ENCODE measurements around the gene ELMO1. TPM values are rescaled to one million over a fixed set of nuclear protein-coding genes. Genes with fewer than 3 reads are reported as not detected.

The ELMO1 gene
- total and polyA plus RNA-seq, 2 experiments from 2014 or later, result 6.5 to 24.9 TPM

DNA sequence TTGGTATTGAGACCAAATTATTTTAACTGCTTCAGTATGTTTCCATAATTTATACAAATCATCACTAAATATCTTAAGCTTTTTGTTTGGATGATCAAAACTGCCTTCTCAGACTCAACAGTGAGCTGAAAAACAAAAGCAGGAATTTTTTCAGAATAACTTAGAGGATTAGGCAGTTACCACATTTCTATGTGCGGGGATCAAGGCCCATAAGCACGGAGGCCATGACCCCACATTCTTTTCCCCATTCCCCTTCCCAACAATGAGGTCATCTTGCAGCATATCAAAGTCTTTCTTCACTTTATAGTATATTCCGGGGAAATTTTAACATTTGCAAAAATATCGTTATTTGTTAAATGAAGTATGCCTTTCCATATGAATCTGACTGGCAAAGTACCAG, 125.8 kb downstream of the ELMO1 start:
- TF ChIP-seq ZNF331 (CRISPR knock-in tag; IDR thresholded peaks at IDR 0.05; ENCODE audit: low read depth), result no peak
- TF ChIP-seq STAT1 (IDR thresholded peaks at IDR 0.05; ENCODE audit: unreplicated experiment), result no peak
- TF ChIP-seq JUNB (IDR thresholded peaks at IDR 0.05; ENCODE audit: unreplicated experiment), result no peak
- TF ChIP-seq EZH2 (IDR thresholded peaks at IDR 0.05; ENCODE audit: low read depth, unreplicated experiment), result no peak
- TF ChIP-seq POLR2AphosphoS5 (IDR thresholded peaks at IDR 0.05; ENCODE audit: low read depth), result no peak
- TF ChIP-seq, protein P1, sequence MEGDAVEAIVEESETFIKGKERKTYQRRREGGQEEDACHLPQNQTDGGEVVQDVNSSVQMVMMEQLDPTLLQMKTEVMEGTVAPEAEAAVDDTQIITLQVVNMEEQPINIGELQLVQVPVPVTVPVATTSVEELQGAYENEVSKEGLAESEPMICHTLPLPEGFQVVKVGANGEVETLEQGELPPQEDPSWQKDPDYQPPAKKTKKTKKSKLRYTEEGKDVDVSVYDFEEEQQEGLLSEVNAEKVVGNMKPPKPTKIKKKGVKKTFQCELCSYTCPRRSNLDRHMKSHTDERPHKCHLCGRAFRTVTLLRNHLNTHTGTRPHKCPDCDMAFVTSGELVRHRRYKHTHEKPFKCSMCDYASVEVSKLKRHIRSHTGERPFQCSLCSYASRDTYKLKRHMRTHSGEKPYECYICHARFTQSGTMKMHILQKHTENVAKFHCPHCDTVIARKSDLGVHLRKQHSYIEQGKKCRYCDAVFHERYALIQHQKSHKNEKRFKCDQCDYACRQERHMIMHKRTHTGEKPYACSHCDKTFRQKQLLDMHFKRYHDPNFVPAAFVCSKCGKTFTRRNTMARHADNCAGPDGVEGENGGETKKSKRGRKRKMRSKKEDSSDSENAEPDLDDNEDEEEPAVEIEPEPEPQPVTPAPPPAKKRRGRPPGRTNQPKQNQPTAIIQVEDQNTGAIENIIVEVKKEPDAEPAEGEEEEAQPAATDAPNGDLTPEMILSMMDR (conservative IDR thresholded peaks at IDR 0.05; ENCODE audit: low read depth in 2 of 2), result no peak
- no peak for TF ChIP-seq CREB1 (CRISPR knock-in tag; IDR thresholded peaks at IDR 0.05; ENCODE audit: low read depth)
- TF ChIP-seq, protein P2, sequence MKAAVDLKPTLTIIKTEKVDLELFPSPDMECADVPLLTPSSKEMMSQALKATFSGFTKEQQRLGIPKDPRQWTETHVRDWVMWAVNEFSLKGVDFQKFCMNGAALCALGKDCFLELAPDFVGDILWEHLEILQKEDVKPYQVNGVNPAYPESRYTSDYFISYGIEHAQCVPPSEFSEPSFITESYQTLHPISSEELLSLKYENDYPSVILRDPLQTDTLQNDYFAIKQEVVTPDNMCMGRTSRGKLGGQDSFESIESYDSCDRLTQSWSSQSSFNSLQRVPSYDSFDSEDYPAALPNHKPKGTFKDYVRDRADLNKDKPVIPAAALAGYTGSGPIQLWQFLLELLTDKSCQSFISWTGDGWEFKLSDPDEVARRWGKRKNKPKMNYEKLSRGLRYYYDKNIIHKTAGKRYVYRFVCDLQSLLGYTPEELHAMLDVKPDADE (IDR thresholded peaks at IDR 0.05), result no peak
- no peak for TF ChIP-seq EZH2phosphoT487 (IDR thresholded peaks at IDR 0.05; ENCODE audit: unreplicated experiment)
- no peak for TF ChIP-seq ZNF114 (CRISPR knock-in tag; IDR thresholded peaks at IDR 0.05)
- no peak for TF ChIP-seq NANOG (IDR thresholded peaks at IDR 0.05; ENCODE audit: borderline replicate concordance)
- TF ChIP-seq, protein P3, sequence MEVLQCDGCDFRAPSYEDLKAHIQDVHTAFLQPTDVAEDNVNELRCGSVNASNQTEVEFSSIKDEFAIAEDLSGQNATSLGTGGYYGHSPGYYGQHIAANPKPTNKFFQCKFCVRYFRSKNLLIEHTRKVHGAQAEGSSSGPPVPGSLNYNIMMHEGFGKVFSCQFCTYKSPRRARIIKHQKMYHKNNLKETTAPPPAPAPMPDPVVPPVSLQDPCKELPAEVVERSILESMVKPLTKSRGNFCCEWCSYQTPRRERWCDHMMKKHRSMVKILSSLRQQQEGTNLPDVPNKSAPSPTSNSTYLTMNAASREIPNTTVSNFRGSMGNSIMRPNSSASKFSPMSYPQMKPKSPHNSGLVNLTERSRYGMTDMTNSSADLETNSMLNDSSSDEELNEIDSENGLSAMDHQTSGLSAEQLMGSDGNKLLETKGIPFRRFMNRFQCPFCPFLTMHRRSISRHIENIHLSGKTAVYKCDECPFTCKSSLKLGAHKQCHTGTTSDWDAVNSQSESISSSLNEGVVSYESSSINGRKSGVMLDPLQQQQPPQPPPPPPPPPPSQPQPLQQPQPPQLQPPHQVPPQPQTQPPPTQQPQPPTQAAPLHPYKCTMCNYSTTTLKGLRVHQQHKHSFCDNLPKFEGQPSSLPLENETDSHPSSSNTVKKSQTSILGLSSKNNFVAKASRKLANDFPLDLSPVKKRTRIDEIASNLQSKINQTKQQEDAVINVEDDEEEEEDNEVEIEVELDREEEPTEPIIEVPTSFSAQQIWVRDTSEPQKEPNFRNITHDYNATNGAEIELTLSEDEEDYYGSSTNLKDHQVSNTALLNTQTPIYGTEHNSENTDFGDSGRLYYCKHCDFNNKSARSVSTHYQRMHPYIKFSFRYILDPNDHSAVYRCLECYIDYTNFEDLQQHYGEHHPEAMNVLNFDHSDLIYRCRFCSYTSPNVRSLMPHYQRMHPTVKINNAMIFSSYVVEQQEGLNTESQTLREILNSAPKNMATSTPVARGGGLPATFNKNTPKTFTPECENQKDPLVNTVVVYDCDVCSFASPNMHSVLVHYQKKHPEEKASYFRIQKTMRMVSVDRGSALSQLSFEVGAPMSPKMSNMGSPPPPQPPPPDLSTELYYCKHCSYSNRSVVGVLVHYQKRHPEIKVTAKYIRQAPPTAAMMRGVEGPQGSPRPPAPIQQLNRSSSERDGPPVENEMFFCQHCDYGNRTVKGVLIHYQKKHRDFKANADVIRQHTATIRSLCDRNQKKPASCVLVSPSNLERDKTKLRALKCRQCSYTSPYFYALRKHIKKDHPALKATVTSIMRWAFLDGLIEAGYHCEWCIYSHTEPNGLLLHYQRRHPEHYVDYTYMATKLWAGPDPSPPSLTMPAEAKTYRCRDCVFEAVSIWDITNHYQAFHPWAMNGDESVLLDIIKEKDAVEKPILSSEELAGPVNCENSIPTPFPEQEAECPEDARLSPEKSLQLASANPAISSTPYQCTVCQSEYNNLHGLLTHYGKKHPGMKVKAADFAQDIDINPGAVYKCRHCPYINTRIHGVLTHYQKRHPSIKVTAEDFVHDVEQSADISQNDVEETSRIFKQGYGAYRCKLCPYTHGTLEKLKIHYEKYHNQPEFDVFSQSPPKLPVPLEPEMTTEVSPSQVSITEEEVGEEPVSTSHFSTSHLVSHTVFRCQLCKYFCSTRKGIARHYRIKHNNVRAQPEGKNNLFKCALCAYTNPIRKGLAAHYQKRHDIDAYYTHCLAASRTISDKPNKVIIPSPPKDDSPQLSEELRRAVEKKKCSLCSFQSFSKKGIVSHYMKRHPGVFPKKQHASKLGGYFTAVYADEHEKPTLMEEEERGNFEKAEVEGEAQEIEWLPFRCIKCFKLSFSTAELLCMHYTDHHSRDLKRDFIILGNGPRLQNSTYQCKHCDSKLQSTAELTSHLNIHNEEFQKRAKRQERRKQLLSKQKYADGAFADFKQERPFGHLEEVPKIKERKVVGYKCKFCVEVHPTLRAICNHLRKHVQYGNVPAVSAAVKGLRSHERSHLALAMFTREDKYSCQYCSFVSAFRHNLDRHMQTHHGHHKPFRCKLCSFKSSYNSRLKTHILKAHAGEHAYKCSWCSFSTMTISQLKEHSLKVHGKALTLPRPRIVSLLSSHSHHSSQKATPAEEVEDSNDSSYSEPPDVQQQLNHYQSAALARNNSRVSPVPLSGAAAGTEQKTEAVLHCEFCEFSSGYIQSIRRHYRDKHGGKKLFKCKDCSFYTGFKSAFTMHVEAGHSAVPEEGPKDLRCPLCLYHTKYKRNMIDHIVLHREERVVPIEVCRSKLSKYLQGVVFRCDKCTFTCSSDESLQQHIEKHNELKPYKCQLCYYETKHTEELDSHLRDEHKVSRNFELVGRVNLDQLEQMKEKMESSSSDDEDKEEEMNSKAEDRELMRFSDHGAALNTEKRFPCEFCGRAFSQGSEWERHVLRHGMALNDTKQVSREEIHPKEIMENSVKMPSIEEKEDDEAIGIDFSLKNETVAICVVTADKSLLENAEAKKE (CRISPR knock-in tag; IDR thresholded peaks at IDR 0.05), result no peak
- TF ChIP-seq, protein P4, sequence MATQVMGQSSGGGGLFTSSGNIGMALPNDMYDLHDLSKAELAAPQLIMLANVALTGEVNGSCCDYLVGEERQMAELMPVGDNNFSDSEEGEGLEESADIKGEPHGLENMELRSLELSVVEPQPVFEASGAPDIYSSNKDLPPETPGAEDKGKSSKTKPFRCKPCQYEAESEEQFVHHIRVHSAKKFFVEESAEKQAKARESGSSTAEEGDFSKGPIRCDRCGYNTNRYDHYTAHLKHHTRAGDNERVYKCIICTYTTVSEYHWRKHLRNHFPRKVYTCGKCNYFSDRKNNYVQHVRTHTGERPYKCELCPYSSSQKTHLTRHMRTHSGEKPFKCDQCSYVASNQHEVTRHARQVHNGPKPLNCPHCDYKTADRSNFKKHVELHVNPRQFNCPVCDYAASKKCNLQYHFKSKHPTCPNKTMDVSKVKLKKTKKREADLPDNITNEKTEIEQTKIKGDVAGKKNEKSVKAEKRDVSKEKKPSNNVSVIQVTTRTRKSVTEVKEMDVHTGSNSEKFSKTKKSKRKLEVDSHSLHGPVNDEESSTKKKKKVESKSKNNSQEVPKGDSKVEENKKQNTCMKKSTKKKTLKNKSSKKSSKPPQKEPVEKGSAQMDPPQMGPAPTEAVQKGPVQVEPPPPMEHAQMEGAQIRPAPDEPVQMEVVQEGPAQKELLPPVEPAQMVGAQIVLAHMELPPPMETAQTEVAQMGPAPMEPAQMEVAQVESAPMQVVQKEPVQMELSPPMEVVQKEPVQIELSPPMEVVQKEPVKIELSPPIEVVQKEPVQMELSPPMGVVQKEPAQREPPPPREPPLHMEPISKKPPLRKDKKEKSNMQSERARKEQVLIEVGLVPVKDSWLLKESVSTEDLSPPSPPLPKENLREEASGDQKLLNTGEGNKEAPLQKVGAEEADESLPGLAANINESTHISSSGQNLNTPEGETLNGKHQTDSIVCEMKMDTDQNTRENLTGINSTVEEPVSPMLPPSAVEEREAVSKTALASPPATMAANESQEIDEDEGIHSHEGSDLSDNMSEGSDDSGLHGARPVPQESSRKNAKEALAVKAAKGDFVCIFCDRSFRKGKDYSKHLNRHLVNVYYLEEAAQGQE (IDR thresholded peaks at IDR 0.05; ENCODE audit: unreplicated experiment), result no peak
- Histone ChIP-seq H3F3A (replicated peaks; ENCODE audit: low read depth) (no peaks in the 10 kb centered on the region), H3K79me2 (replicated peaks; ENCODE audit: insufficient read depth) (no peaks in the 10 kb centered on the region), H3K27me3 (ENCODE audit: insufficient read depth) (no peaks in the 10 kb centered on the region), H3K9me2 (ENCODE audit: insufficient read depth) (peaks cover 10% of the 10 kb centered on the region), H3K27ac (ENCODE audit: low read depth) (no peak overlapping the region), H3K4me1 (ENCODE audit: insufficient read depth) (no peaks in the 10 kb centered on the region), H2AFZ (no peak overlapping the region), H3K4me2 (no peak overlapping the region), H3K4me3 (no peak overlapping the region), H3K36me3 (ENCODE audit: insufficient read depth) (no peaks in the 10 kb centered on the region), H4K20me1 (replicated peaks; ENCODE audit: insufficient read depth) (no peaks in the 10 kb centered on the region)
- H3K4me3 Mint-ChIP-seq, result no peak overlapping the region
- peaks cover 3% of the 10 kb centered on the region; the same call in 1 of the 3 replicates for H3K36me3 Mint-ChIP-seq (ENCODE audit: low read depth)
- ATAC-seq, result no peak
- H3K4me1 Mint-ChIP-seq, result peaks cover 4% of the 10 kb centered on the region
- H3K27me3 Mint-ChIP-seq (ENCODE audit: insufficient read depth, low read depth, poor library complexity), result peaks cover 2% of the 10 kb centered on the region
- H3K9me3 Mint-ChIP-seq, result no peaks in the 10 kb centered on the region
- DNase-seq (ENCODE audit: low spot score), result no peak
- no peak overlapping the region for H3K27ac Mint-ChIP-seq

Data from GM23338 (cell line).